WTC11 (cell line): ENCODE data around the gene ARHGAP19.

ENCODE experiments used
- KAT7 ChIP-seq: sonication (generic); formaldehyde crosslinking; IDR thresholded peaks from 2 replicates; pipeline ENCODE4 v1.8.1; 2023; ENCODE audit warnings: missing genetic modification reagents, mild to moderate bottlenecking, borderline replicate concordance
- TP53 ChIP-seq: sonication (generic); formaldehyde crosslinking; IDR thresholded peaks from 2 replicates; pipeline ENCODE4 v1.8.1; 2023; ENCODE audit warnings: mild to moderate bottlenecking, missing genetic modification reagents
- TF ChIP-seq, protein P1 (sequence below): sonication (generic); formaldehyde crosslinking; IDR thresholded peaks from 2 replicates; pipeline ENCODE4 v1.8.0; 2022; ENCODE audit warnings: mild to moderate bottlenecking, missing genetic modification reagents
- TF ChIP-seq, protein P2 (sequence below): sonication (generic); formaldehyde crosslinking; IDR thresholded peaks from 2 replicates; pipeline ENCODE4 v1.8.1; 2022; ENCODE audit warnings: low read depth, mild to moderate bottlenecking, moderate library complexity, missing genetic modification reagents, borderline replicate concordance
- TF ChIP-seq, protein P3 (sequence below): sonication (generic); formaldehyde crosslinking; IDR thresholded peaks from 2 replicates; pipeline ENCODE4 v1.8.1; 2023; ENCODE audit warnings: mild to moderate bottlenecking, missing genetic modification reagents

DNA sequence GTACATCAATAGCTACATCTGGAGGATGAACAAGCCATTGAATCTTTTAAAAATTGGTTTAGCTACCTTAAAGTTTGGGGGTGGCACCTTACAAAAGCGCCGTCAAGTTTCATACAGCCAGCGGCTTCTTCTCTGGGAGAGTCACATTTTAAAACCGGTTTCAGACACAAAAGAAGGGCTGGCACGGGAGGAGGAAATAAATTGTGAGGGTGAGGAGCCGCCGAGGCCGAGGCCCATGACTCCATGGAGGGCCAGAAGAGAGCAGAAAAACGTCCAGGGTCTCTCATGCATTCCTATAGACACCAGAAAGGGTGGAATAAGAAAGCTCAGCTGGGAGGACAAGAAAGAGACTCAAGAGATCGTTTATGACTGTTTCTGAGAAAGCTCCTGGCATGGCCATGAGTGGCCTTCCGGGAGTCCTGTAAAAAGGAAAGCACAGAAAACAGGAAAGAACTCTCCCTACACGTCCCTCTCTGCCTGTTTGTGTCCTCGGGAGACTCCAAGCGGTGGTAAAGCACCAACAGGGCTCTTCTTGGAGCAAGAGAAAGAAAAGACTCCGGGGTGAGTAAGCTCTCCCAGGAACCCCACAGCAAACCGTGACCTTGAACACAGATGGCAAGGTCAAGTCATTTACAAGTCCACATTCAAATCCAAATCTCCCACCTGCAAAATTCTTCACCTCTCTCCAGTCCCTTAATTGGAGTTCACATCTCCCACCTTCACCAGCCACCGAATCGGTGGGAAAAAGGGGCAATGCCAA is 40.3 kb upstream of the ARHGAP19 start:
- TF ChIP-seq, protein P1, sequence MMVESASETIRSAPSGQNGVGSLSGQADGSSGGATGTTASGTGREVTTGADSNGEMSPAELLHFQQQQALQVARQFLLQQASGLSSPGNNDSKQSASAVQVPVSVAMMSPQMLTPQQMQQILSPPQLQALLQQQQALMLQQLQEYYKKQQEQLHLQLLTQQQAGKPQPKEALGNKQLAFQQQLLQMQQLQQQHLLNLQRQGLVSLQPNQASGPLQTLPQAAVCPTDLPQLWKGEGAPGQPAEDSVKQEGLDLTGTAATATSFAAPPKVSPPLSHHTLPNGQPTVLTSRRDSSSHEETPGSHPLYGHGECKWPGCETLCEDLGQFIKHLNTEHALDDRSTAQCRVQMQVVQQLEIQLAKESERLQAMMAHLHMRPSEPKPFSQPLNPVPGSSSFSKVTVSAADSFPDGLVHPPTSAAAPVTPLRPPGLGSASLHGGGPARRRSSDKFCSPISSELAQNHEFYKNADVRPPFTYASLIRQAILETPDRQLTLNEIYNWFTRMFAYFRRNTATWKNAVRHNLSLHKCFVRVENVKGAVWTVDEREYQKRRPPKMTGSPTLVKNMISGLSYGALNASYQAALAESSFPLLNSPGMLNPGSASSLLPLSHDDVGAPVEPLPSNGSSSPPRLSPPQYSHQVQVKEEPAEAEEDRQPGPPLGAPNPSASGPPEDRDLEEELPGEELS: no peak
- TF ChIP-seq, protein P2, sequence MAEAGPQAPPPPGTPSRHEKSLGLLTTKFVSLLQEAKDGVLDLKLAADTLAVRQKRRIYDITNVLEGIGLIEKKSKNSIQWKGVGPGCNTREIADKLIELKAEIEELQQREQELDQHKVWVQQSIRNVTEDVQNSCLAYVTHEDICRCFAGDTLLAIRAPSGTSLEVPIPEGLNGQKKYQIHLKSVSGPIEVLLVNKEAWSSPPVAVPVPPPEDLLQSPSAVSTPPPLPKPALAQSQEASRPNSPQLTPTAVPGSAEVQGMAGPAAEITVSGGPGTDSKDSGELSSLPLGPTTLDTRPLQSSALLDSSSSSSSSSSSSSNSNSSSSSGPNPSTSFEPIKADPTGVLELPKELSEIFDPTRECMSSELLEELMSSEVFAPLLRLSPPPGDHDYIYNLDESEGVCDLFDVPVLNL (CRISPR knock-in tag): no peak
- TF ChIP-seq KAT7 (CRISPR knock-in tag) (no peak), TP53 (CRISPR knock-in tag) (no peak)
- TF ChIP-seq, protein P3, sequence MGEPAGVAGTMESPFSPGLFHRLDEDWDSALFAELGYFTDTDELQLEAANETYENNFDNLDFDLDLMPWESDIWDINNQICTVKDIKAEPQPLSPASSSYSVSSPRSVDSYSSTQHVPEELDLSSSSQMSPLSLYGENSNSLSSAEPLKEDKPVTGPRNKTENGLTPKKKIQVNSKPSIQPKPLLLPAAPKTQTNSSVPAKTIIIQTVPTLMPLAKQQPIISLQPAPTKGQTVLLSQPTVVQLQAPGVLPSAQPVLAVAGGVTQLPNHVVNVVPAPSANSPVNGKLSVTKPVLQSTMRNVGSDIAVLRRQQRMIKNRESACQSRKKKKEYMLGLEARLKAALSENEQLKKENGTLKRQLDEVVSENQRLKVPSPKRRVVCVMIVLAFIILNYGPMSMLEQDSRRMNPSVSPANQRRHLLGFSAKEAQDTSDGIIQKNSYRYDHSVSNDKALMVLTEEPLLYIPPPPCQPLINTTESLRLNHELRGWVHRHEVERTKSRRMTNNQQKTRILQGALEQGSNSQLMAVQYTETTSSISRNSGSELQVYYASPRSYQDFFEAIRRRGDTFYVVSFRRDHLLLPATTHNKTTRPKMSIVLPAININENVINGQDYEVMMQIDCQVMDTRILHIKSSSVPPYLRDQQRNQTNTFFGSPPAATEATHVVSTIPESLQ (CRISPR knock-in tag): no peak
